Medulla oblongata (tissue), 1 donor: Measurements from ENCODE around the gene CNNM3.
"Not testable (repeated sequence)": the region's sequence is repeated elsewhere in the genome, so short reads cannot be mapped to it uniquely, and the experiment has no call there.

Experiments
- DNase-seq: peaks from one replicate; pipeline ENCODE4 v3.0.0-alpha.2; 2015; ENCODE audit errors: extremely low spot score

The CNNM3 gene

GRCh38 chr2:96816127-96816835, at the start of gene CNNM3:
Gene CNNM3 (plus strand): TSS chr2:96816268. CDS start chr2:96816278, 10 bp downstream.
- DNase-seq = peak; percentile 97

GRCh38 chr2:96767135-96767871, 48.8 kb upstream of the CNNM3 start:
- no peak for DNase-seq

GRCh38 chr2:96768083-96768561, 47.9 kb upstream of the CNNM3 start:
- DNase-seq = no peak

- peak; percentile 84 for DNase-seq
Measured at GRCh38 chr2:96769814-96770213, 46.3 kb upstream of the CNNM3 start.

GRCh38 chr2:96770442-96771202, 45.4 kb upstream of the CNNM3 start:
- no peak for DNase-seq

GRCh38 chr2:96771796-96772618, 44.1 kb upstream of the CNNM3 start:
- DNase-seq = no peak

GRCh38 chr2:96772903-96773671, 43.0 kb upstream of the CNNM3 start:
- no peak for DNase-seq

GRCh38 chr2:96773922-96774321, 42.1 kb upstream of the CNNM3 start:
- DNase-seq = no peak

GRCh38 chr2:96775160-96775559, 40.9 kb upstream of the CNNM3 start:
- DNase-seq = no peak

GRCh38 chr2:96783388-96783787, 32.7 kb upstream of the CNNM3 start:
- no peak for DNase-seq

- no peak for DNase-seq
Measured at GRCh38 chr2:96787411-96787810, 28.7 kb upstream of the CNNM3 start.

- DNase-seq = peak; percentile 57
Measured at GRCh38 chr2:96788442-96789244, 27.4 kb upstream of the CNNM3 start.

GRCh38 chr2:96789245-96789617, 26.8 kb upstream of the CNNM3 start:
- DNase-seq = no peak

- DNase-seq = no peak
Measured at GRCh38 chr2:96792772-96793749, 23.0 kb upstream of the CNNM3 start.

GRCh38 chr2:96795076-96795475, 21.0 kb upstream of the CNNM3 start:
- no peak for DNase-seq

GRCh38 chr2:96796497-96796896, 19.6 kb upstream of the CNNM3 start:
- not testable (repeated sequence) for DNase-seq

- no peak for DNase-seq
Measured at GRCh38 chr2:96797066-96797625, 18.9 kb upstream of the CNNM3 start.
